ENCODE measurements around the gene SOX9.

The SOX9 gene

GRCh38 chr17:72120642-72121163, at the start of gene SOX9:
Gene SOX9 (plus strand): TSS chr17:72121020. CDS start chr17:72121392, 372 bp downstream.
- DNase-seq: peak; percentile 91
- in situ Hi-C loops (cut with HindIII; ENCODE audit: low pct_ligation_motif_present, low pct_unique_long_range_greater_than_20kb, low sequenced_read_pairs): no loop called here

- no peak for DNase-seq
- in situ Hi-C loops (cut with HindIII; ENCODE audit: low pct_ligation_motif_present, low pct_unique_long_range_greater_than_20kb, low sequenced_read_pairs): no loop called here
Measured at GRCh38 chr17:72071330-72071729, 49.5 kb upstream of the SOX9 start.

DNA sequence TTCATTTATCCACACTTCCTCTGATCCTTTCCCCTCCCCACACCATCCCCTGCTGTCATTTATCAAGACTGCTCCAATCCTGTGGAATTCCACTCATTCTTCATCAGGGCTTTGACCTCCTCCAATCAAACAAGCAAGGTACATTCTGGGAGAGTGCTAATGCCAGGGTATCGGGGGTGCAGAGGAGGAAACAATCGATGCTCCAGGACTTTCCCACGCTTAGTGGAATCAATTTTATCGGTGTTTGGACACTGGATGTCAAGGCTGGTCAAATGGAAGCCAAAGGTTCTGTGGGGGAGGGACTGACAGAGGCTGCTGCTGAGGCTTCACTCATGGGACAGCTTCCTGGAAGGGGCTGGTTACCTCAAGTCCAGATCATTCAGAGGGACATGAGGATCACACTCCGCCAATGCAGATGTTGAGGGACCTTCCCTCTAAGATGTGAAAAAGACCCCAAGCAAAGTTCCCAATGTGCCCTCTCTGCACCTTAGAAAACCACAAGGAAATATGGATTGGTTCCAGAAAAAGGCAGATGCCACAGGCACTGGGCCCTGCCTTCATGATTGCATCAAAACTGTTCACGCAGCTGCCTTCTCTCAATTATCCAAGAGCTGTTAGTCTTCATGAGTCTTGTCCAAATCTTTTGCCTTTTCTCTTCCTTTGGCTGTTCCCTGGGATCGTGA, 44.7 kb upstream of the SOX9 start:
- no peak for DNase-seq
- in situ Hi-C loops (cut with HindIII; ENCODE audit: low pct_ligation_motif_present, low pct_unique_long_range_greater_than_20kb, low sequenced_read_pairs): no loop called here

DNA sequence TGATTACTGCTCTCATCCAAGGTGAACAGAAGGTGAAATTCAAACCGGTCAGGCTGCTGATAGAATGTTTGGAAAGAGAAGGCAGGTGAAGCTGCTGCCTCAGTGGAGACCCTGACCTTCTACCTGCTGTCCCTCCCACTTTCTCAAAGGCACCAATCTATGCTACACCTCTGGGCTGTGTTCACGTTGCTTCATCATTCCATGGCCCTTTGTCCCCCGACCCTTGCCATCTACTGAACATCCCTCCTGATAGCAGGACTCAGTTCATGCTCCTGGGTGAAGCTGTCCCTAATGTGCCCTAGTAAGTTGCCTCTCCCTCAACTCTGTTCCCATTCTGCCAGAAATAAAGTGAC, 44.2 kb upstream of the SOX9 start:
- in situ Hi-C loops (cut with HindIII; ENCODE audit: low pct_ligation_motif_present, low pct_unique_long_range_greater_than_20kb, low sequenced_read_pairs): no loop called here
- DNase-seq: no peak

- in situ Hi-C loops (cut with HindIII; ENCODE audit: low pct_ligation_motif_present, low pct_unique_long_range_greater_than_20kb, low sequenced_read_pairs): no loop called here
- no peak for DNase-seq
Measured at GRCh38 chr17:72077326-72077960, 43.4 kb upstream of the SOX9 start.

- no peak for DNase-seq
- in situ Hi-C loops (cut with HindIII; ENCODE audit: low pct_ligation_motif_present, low pct_unique_long_range_greater_than_20kb, low sequenced_read_pairs): no loop called here
Measured at GRCh38 chr17:72079700-72080099, 41.1 kb upstream of the SOX9 start.

GRCh38 chr17:72087876-72088275, 32.9 kb upstream of the SOX9 start:
- in situ Hi-C loops (cut with HindIII; ENCODE audit: low pct_ligation_motif_present, low pct_unique_long_range_greater_than_20kb, low sequenced_read_pairs): no loop called here
- DNase-seq: no peak

DNA sequence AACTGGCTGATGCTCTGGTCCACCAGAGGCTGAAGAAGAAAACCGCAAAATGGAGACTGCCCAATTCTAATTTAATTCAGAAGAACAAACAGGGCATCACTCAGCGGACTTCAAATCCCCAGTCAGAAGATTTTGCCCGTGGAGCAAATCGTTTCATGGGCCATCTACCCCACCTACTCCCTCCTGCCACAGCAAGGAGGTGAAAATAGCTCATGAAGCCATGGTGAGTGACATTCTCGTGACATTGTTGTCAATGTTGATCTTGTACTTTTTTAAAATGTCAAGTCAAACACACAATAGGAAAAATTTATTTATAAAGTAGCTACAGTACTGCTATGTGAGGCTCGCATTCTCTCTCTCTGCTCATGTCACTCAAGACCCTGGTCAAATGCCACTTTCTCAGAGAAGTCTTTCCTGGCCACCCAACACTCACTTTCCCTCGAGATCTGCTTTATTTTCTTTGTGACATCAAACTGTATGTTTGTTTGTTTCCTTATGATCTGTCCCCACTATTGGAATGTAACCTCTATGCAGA, 31.3 kb upstream of the SOX9 start:
- no peak for DNase-seq
- in situ Hi-C loops (cut with HindIII; ENCODE audit: low pct_ligation_motif_present, low pct_unique_long_range_greater_than_20kb, low sequenced_read_pairs): no loop called here

- DNase-seq: no peak
- in situ Hi-C loops (cut with HindIII; ENCODE audit: low pct_ligation_motif_present, low pct_unique_long_range_greater_than_20kb, low sequenced_read_pairs): no loop called here
Measured at GRCh38 chr17:72090108-72090507, 30.7 kb upstream of the SOX9 start.

- in situ Hi-C loops (cut with HindIII; ENCODE audit: low pct_ligation_motif_present, low pct_unique_long_range_greater_than_20kb, low sequenced_read_pairs): no loop called here
- DNase-seq: no peak
Measured at GRCh38 chr17:72092710-72093322, 28.0 kb upstream of the SOX9 start.

GRCh38 chr17:72093707-72094106, 27.1 kb upstream of the SOX9 start:
- in situ Hi-C loops (cut with HindIII; ENCODE audit: low pct_ligation_motif_present, low pct_unique_long_range_greater_than_20kb, low sequenced_read_pairs): no loop called here
- no peak for DNase-seq

DNA sequence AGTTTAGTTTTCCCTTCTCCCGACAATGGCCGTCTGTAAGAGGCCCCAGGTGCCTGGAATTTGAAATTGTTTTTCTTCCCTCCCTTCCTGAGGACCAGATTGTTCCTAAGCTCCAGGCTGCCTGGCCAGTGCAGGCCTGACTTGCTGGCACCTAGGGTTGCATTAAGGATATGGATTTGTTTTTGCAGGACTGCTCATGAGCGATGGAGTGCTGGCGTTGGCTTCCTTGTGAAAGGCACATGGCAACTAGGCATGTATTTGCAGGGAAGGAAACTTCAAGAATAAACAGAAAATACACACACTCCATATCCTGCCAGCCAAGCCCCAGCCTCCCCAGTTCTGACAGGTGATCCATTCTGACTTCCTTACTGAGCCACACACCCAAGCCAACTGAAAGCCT, 25.5 kb upstream of the SOX9 start:
- no peak for DNase-seq
- in situ Hi-C loops (cut with HindIII; ENCODE audit: low pct_ligation_motif_present, low pct_unique_long_range_greater_than_20kb, low sequenced_read_pairs): no loop called here

GRCh38 chr17:72097144-72097543, 23.7 kb upstream of the SOX9 start:
- in situ Hi-C loops (cut with HindIII; ENCODE audit: low pct_ligation_motif_present, low pct_unique_long_range_greater_than_20kb, low sequenced_read_pairs): no loop called here
- DNase-seq: no peak

DNA sequence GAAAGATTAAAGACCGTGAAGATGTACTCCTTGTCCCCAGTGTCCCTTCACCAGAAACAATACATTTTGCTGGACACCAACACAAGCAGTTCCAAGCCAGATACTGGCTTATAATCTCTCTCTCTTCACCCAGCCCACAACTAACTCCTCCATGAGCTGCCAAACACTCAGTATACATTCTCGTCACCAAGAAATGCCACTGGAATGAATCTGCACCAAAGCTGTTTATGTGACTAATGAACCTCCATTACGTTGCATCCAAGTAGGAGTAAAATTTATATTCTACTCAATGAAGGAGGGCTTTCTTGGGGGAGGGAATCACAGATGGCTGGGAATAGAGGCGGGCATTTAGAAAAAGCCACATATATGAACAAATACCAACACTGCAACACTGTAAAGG, 20.9 kb upstream of the SOX9 start:
- DNase-seq: no peak
- in situ Hi-C loops (cut with HindIII; ENCODE audit: low pct_ligation_motif_present, low pct_unique_long_range_greater_than_20kb, low sequenced_read_pairs): no loop called here

DNA sequence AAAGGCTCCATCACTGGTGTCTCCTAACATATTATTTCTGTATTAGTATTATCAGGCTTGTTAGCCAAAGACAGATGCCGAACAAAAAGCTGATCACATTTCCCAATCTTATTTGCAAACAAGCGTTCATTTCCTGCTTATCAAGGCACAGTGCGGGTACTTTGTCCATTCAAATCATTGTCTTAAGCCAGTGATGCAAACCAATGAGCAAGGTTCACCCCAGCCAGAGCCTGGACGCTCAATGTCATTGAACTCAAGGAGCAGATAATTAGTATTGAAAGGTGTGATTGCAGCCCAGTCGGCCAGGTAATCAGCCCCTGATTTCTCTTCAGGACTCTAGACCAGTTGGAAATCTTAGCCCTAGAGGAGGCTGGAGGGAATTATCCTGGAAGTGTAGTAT, 20.4 kb upstream of the SOX9 start:
- in situ Hi-C loops (cut with HindIII; ENCODE audit: low pct_ligation_motif_present, low pct_unique_long_range_greater_than_20kb, low sequenced_read_pairs): no loop called here
- DNase-seq: no peak

GRCh38 chr17:72101526-72101925, 19.3 kb upstream of the SOX9 start:
- no peak for DNase-seq
- in situ Hi-C loops (cut with HindIII; ENCODE audit: low pct_ligation_motif_present, low pct_unique_long_range_greater_than_20kb, low sequenced_read_pairs): no loop called here

DNA sequence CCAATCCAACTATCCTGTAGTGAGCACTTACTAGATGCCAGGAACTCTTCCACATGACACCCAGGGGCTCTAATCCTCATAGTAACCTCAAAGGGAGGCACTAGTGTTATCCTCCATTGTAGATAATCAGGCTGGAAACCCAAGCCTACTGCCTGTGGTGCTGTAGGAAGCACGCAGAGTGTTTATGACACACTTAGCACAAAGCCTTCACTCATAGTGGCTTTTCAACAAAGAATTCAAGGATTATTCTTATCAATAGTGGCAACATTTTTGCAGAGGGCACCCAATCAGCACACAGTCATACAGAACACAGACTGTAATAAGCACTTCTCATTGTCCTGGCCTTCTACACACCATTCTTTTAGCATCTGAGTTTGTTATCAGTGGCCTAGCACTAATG, 18.5 kb upstream of the SOX9 start:
- in situ Hi-C loops (cut with HindIII; ENCODE audit: low pct_ligation_motif_present, low pct_unique_long_range_greater_than_20kb, low sequenced_read_pairs): no loop called here
- DNase-seq: no peak

GRCh38 chr17:72104164-72104862, 16.5 kb upstream of the SOX9 start:
- in situ Hi-C loops (cut with HindIII; ENCODE audit: low pct_ligation_motif_present, low pct_unique_long_range_greater_than_20kb, low sequenced_read_pairs): no loop called here

GRCh38 chr17:72104863-72105234, 16.0 kb upstream of the SOX9 start:
- DNase-seq: no peak
- in situ Hi-C loops (cut with HindIII; ENCODE audit: low pct_ligation_motif_present, low pct_unique_long_range_greater_than_20kb, low sequenced_read_pairs): no loop called here

More at GRCh38 chr17:72104164-72104862, 16.5 kb upstream of the SOX9 start:
- DNase-seq: no peak

All from ACHN (cell line).